ENCODE results near the gene HOXB13.

HOXB13 gene

GRCh38 chr17:48728232-48729231 is at the start of gene HOXB13:
HOXB13 (minus strand) TSS chr17:48728750; CDS start chr17:48728593, 157 bp downstream.
- no peak for TF ChIP-seq CTCF (IDR thresholded peaks at IDR 0.05; ENCODE audit: insufficient read depth, missing control alignments)
- DNase-seq (ENCODE audit: insufficient read length, low spot score) = no peak
- no peak for FAIRE-seq

- no peak for TF ChIP-seq CTCF (IDR thresholded peaks at IDR 0.05; ENCODE audit: insufficient read depth, missing control alignments)
- FAIRE-seq (no peak), DNase-seq (ENCODE audit: insufficient read length, low spot score) (no peak)
These were observed 48.1 kb upstream of the HOXB13 start for GRCh38 chr17:48776602-48777001.

GRCh38 chr17:48773245-48773644 is 44.7 kb upstream of the HOXB13 start:
- FAIRE-seq (no peak), DNase-seq (ENCODE audit: insufficient read length, low spot score) (no peak)
- no peak for TF ChIP-seq CTCF (IDR thresholded peaks at IDR 0.05; ENCODE audit: insufficient read depth, missing control alignments)

- no peak for DNase-seq (ENCODE audit: insufficient read length, low spot score)
- FAIRE-seq = no peak
These were observed 42.4 kb upstream of the HOXB13 start for GRCh38 chr17:48770954-48771353.

GRCh38 chr17:48769009-48769675 is 40.6 kb upstream of the HOXB13 start:
- FAIRE-seq (no peak), DNase-seq (ENCODE audit: insufficient read length, low spot score) (no peak)
- no peak for TF ChIP-seq CTCF (IDR thresholded peaks at IDR 0.05; ENCODE audit: insufficient read depth, missing control alignments)

More at GRCh38 chr17:48770954-48771353, 42.4 kb upstream of the HOXB13 start:
- no peak for TF ChIP-seq CTCF (IDR thresholded peaks at IDR 0.05; ENCODE audit: insufficient read depth, missing control alignments)

GRCh38 chr17:48767263-48767774 is 38.8 kb upstream of the HOXB13 start:
- no peak for TF ChIP-seq CTCF (IDR thresholded peaks at IDR 0.05; ENCODE audit: insufficient read depth, missing control alignments)
- FAIRE-seq (no peak), DNase-seq (ENCODE audit: insufficient read length, low spot score) (no peak)
